Renal cortex interstitium (tissue), 15 donors: ENCODE results near the gene ERG28. TPM values are rescaled to one million over a fixed set of nuclear protein-coding genes. Genes with fewer than 3 reads are reported as not detected.
A peak's percentile ranks its signal among the peaks of the same experiment; 100 is the strongest.
"Not testable (repeated sequence)": the region's sequence is repeated elsewhere in the genome, so short reads cannot be mapped to it uniquely, and the experiment has no call there.

ENCODE experiments used
- DNase-seq, 11 donors: peaks; one replicate each; pipeline ENCODE4 v3.0.0-alpha.2; 2013; ENCODE audit warnings: low read depth in 9 of 11, low spot score in 4 of 11; ENCODE audit errors: extremely low read depth in 1 of 11
- long read RNA-seq, 16 experiments: transcript quantifications; one replicate each; lab custom pipeline, GENCODE V29; 2026
- polyA plus RNA-seq, 3 donors: library from polyadenylated mRNA; unstranded; fragments of 120-200 nt; gene quantifications; one replicate each; pipeline ENCODE4 v1.2.1, GENCODE V29; 2013; ENCODE audit not compliant: insufficient read length in 3 of 3

Gene ERG28, protein sequence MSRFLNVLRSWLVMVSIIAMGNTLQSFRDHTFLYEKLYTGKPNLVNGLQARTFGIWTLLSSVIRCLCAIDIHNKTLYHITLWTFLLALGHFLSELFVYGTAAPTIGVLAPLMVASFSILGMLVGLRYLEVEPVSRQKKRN
- 10 to 100 TPM; 33.0 to 36.8 (median 35.3) TPM for polyA plus RNA-seq
- long read RNA-seq, donor 1, transcript ERG28-201 (5 exons, 2,633 nt) = major isoform, 28 of 33 reads
- long read RNA-seq, donor 1, partial matches to known transcripts = 0 of 33 reads
- long read RNA-seq, donor 1, other reads (novel, unspliced or antisense) = 5 of 33 reads
- long read RNA-seq, donor 2, transcript ERG28-201 (5 exons, 2,633 nt) = major isoform, 33 of 33 reads
- long read RNA-seq, donor 2, partial matches to known transcripts = 0 of 33 reads
- long read RNA-seq, donor 2, other reads (novel, unspliced or antisense) = 0 of 33 reads
- long read RNA-seq, donor 3, transcript ERG28-201 (5 exons, 2,633 nt) = major isoform, 61 of 69 reads
- long read RNA-seq, donor 3, partial matches to known transcripts = 8 of 69 reads
- long read RNA-seq, donor 3, other reads (novel, unspliced or antisense) = 0 of 69 reads
- long read RNA-seq, donor 4, transcript ERG28-201 (5 exons, 2,633 nt) = major isoform, 51 of 57 reads
- long read RNA-seq, donor 4, partial matches to known transcripts = 6 of 57 reads
- long read RNA-seq, donor 4, other reads (novel, unspliced or antisense) = 0 of 57 reads
- long read RNA-seq, donor 5 = 0 reads
- long read RNA-seq, donor 6, transcript ERG28-201 (5 exons, 2,633 nt) = major isoform, 35 of 41 reads
- long read RNA-seq, donor 6, partial matches to known transcripts = 6 of 41 reads
- long read RNA-seq, donor 6, other reads (novel, unspliced or antisense) = 0 of 41 reads
- long read RNA-seq, donor 7, transcript ERG28-201 (5 exons, 2,633 nt) = major isoform, 48 of 56 reads
- long read RNA-seq, donor 7, partial matches to known transcripts = 8 of 56 reads
- long read RNA-seq, donor 7, other reads (novel, unspliced or antisense) = 0 of 56 reads
- long read RNA-seq, donor 8 = 0 reads
- long read RNA-seq, donor 9, transcript ERG28-201 (5 exons, 2,633 nt) = major isoform, 48 of 57 reads
- long read RNA-seq, donor 9, partial matches to known transcripts = 9 of 57 reads
- long read RNA-seq, donor 9, other reads (novel, unspliced or antisense) = 0 of 57 reads
- long read RNA-seq, donor 10, transcript ERG28-201 (5 exons, 2,633 nt) = major isoform, 44 of 53 reads
- long read RNA-seq, donor 10, partial matches to known transcripts = 9 of 53 reads
- long read RNA-seq, donor 10, other reads (novel, unspliced or antisense) = 0 of 53 reads
- long read RNA-seq, donor 11, transcript ERG28-201 (5 exons, 2,633 nt) = major isoform, 37 of 48 reads
- long read RNA-seq, donor 11, partial matches to known transcripts = 11 of 48 reads
- long read RNA-seq, donor 11, other reads (novel, unspliced or antisense) = 0 of 48 reads
- long read RNA-seq, donor 12, transcript ERG28-201 (5 exons, 2,633 nt) = major isoform, 25 of 25 reads
- long read RNA-seq, donor 12, partial matches to known transcripts = 0 of 25 reads
- long read RNA-seq, donor 12, other reads (novel, unspliced or antisense) = 0 of 25 reads
- long read RNA-seq, donor 13 = 0 reads
- long read RNA-seq, donor 14, transcript ERG28-201 (5 exons, 2,633 nt) = major isoform, 43 of 43 reads
- long read RNA-seq, donor 14, partial matches to known transcripts = 0 of 43 reads
- long read RNA-seq, donor 14, other reads (novel, unspliced or antisense) = 0 of 43 reads
- long read RNA-seq, donor 15, transcript ERG28-201 (5 exons, 2,633 nt) = major isoform, 21 of 21 reads
- long read RNA-seq, donor 15, partial matches to known transcripts = 0 of 21 reads
- long read RNA-seq, donor 15, other reads (novel, unspliced or antisense) = 0 of 21 reads
- long read RNA-seq, donor 16, transcript ERG28-201 (5 exons, 2,633 nt) = major isoform, 138 of 183 reads
- long read RNA-seq, donor 16, partial matches to known transcripts = 31 of 183 reads
- long read RNA-seq, donor 16, other reads (novel, unspliced or antisense) = 14 of 183 reads

DNA sequence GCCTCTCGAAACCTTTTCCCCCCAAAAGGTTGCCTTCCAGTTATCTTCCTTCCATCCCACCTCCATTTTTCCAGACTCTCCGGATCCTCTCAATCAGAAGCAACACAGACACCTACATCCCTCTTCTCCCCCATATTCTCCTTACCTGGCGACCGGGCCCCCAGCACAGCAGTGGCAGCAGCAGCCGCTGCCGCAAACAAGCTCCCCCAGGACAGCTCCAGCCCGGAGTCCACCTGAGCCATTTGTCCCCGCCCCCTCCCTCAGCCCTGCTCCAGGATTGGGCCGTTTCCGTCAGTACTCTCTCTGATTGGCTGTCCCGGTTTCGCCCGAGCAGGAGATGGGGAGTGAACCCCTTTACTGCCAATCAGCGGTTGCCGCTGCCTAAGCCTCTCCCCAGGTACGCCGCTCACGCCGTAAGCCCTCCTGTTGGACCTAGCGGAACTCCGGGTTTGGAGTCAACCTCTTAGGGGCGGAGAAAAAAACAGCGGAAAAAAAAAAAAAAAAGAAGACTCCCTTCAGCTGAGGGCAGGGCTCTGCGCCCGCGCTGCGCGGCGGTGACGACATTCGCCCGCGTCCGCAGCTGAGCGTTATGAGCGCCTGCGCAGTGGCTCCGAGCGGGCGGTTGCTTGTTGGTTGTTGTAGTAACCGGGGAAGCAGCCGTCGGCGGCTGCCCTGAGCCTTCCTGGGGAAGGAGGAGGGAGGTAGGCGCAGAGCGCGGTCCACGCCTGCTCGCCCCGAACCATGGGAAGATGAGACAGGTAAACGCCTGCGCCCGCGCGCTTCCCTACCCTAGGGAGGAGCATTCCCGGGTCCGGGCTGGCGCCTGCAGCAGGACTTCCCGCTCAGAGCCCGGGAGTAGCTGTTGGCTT is at the start of gene ERG28, which contains the start of gene TTLL5:
Gene ERG28 (minus strand): TSS at position 247 of the 869 bp plus-strand sequence. CDS start 3,374 bp downstream, outside the sequence.
Gene TTLL5 (plus strand): TSS at position 617 of the 869 bp plus-strand sequence. CDS start 1,904 bp downstream, outside the sequence.
- DNase-seq = peak; percentile 92 to 97 (median 95)

DNA sequence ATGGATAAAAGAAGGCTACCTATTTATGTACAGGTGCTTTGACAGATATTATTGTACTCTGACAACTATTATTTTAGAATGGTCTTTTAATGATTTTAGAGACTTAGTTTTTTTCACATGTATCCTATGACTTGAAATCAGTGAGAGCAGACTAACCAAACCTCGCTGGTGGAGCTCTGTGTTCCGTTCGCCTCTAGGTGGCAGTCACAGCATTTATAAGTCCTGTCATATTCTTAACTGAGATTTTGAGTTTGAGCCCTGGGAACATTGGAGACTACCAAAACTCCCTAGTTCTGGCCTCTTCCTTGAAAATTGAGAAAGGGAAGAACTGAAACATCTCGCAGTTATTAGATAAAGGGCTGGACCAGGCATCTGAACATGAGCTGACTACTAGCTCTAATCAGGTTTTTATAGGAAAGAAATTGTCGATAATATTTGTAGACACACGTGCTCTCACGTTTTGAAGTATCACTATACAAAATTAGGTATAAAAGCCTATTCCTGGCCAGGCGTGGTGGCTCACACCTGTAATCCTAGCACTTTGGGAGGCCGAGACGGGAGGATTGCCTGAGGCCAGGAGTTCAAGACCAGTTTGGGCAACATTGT is 48.6 kb upstream of the ERG28 start:
- peak; percentile 49 to 79 (median 69) for DNase-seq

DNA sequence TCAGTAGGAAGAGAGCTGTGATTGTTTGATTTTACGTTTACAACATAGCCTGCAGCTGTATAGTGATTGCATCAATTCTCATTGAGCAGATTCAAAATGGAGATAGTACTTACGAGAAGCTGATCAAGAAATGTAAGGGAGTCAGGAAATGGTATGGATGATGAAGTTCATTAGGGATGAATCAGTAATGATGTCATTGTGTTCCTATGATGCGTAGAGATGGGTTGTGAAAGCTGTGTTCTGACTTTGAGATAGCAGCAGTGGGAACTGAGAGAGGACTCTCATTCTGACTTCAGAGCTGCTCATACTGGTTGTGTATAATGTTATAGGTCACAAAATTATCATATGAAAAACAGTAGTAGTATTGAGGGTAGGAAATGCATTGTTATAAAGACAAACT is 44.3 kb upstream of the ERG28 start:
- DNase-seq = no peak

DNA sequence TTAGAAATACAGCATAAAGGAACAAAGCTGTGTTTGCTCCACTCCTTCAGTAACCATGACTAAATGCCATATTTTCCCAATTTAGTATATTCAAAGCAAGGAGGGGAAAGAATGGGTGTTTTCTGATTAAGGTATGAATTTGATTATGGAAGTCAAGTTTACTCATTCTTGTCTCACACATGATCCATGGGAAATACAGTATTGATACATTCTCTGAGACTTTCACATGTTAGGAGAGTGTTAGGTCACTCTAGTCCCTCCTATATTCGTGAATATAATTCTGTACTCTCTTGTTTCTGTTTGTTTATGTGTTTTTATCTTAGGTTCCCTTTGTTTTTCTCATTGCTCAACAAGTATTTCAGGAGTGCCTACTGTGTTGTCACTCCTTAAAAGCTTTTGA is 42.8 kb upstream of the ERG28 start:
- DNase-seq = no peak

DNA sequence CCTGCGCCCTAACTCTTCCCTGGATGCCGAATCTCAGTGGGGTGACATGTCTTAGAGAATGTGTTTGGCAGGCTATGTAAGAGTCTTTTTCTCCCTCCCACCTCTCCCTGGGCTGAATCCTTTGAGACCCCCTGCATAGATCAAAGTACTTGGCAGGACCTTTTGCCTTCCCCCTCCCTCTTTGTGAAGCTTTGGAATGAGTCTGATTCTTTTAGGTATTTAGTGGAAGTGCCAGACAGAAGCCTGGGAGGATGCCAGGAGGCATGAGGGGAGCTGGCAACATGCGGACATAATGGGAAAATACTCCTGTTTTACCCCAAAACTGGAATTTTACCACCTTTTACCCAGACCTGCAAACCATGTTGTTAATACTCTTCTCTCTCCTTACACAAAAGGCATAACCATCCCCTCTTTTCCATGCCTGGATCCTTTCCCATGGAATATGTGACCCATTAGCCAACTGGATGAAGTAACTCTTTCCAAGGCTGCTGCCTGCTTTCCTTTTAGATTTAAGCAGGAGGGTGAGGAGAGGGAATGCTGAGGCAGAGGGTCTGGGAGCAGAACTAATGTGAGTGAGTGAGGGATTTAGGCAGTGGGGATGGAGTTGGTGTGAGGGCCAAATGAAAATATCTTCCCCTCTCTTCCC is 42.1 kb upstream of the ERG28 start:
- DNase-seq = no peak

DNA sequence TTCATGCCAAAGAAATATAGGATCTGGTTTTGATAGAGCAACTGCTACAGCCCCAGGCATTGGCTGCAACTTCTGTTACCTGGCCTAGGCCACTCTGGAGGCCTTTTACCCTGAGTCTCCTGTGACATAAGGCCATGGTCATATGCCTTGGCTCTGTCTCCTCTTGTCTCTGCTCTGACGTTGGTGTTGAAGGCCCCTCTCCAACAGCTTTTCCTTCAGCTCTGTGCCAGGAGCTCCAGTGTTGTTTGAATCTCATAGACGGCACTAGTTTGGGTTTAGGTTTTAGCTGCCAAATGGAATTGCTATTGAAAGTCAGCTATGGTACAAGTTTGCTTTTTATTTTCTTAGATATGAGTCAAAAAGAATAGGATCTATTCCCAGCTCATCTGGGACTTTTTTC is 41.4 kb upstream of the ERG28 start:
- DNase-seq = no peak

DNA sequence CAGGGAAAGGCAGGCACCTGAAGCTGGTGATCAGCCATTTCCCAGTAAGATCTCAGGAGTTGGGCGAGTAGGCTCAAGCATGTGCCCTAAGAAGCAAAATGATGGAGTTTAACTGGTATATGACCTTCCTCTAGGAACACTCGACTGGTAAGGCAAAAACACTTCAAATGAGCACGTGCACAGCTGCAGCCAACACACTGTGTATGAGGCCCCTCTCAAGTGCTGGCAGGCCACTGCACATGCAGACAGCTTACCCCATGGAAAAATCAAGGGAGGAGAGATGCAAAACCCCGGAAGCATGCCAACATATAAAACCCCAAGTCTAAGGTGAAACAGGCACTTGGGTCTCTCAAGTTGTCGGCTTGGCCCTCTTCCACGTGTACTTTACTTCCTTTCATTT is 39.6 kb upstream of the ERG28 start:
- no peak for DNase-seq

DNA sequence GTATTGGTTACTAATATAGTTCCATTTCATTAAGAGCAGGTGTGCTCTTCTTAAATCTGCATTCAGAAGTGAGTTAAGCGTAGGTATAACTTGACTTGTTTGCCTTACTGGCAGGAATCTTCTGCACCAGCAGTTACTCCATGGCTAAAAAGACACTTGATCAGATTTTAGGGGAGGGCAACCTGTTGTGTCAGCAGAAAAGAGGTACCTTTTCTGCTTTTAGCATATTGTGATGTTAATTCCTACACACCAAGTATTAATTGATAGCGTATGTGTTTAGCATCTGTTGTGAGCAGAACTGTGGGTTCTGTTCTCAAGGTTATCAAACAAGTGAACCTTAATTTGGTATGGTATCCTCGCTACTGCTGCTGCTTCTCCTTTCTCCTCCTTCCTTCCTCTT is 38.7 kb upstream of the ERG28 start:
- no peak for DNase-seq

DNA sequence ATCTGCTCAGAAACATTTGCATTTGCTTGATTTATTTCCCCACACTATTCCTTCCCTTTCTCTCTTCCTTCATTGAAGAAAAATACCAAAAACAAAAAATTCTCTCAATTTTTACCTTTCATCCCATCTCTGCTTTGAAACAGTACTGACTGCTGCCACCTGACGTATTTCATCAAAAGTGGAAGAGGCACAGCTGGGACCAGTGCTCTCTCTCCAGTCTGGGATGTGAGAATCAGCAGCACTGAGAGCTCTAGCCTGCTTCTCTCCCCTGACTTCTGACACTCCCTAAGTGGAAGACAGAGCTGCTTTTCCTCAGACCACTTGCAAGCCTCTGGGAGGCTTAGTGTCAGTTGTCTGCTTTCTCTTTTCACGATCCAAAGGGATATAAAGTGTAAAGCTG is 37.2 kb upstream of the ERG28 start:
- no peak for DNase-seq

DNA sequence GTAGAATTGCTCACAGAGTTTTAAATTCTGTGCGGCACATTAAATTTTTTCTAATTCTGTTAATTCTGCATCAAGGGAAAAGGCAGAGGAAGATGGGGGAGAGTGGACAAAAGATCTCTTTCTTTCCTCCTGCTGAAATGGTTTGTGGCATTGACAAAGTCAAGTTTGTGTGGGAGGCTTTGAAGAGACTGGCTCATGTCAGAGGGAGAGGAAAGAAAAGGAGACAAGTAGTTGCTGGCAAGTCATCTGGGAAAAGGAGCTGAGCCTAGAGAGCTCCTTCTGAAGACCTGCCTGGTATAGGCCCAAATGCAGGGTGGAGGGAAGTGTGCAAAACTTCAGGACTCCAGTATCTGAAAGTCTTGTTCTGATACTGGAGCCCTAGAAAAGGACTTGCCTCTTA is 36.7 kb upstream of the ERG28 start:
- no peak for DNase-seq

DNA sequence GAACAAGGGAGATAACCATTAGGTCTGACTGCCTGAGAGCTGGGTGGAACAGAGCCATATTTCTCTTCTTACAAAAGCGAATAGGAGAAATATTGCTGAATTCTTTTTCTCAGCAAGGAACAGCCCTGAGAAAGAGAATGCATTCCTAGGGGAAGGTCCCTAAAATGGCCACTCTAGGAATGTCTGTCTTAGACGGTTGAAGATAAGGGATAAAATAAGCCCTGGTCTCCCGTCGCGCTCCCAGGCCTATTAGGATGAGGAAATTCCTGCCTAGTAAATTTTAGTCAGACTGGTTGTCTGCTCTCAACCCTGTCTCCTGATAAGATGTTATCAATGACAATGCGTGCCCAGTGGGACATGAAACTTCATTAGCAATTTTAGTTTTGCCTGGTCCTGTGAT is 34.3 kb upstream of the ERG28 start:
- not testable (repeated sequence) for DNase-seq

DNA sequence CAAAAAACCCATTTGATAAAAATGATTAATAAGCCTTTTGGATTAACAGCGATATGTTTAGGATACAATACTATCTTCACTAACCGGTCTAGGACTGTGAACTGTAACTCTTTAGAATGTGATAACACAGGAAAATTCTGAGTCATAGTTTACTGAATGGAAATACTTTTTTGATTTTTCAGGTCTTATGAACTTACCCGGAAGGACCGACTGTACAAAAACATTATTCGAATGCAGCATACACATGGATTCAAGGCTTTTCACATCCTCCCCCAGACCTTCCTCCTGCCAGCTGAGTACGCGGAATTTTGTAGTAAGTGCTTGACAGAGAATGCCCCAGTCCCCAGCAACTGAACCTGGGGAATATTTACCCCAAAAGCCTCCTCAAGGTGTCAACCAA is 29.3 kb upstream of the ERG28 start:
- DNase-seq = no peak

DNA sequence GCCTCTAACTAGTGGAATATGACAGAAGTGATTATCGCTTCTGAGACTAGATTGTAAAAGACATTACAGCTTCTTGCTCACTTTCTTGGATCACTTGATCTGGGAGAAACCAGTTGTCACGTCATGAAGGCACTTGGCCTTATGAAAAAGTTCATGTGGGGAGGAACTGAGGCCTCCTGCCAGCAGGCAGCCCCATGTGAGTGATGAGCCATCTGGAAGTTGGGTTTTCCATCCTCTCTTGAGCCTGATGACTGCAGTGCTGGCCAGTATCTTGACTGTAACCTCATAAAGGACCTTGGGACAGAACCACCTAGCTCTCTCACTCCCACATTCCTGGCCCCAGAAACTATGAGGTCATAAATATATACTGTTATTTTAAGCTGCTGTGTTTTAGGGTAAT is 28.3 kb upstream of the ERG28 start:
- peak in 1 of 11 donors; percentile 3 for DNase-seq

DNA sequence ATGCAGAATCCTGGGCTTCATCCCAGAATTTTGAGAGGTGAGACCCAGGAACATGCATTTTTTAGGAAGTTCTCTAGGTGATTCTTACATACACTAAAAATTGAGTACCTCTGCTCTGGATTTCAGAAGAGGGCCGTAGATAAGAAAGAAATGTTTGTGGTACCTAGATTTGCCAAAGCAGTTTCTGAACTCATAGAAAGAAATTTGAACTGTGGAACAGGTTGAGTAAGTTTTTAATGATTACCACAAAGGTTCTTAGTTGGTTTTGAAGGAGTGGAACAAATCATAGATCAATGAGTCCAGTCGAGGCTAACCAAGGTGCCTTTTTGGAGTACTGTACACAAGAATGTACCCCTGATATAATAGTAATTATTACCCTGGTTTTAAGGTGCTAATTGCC is 25.2 kb upstream of the ERG28 start:
- DNase-seq = peak in 1 of 11 donors; percentile 9

DNA sequence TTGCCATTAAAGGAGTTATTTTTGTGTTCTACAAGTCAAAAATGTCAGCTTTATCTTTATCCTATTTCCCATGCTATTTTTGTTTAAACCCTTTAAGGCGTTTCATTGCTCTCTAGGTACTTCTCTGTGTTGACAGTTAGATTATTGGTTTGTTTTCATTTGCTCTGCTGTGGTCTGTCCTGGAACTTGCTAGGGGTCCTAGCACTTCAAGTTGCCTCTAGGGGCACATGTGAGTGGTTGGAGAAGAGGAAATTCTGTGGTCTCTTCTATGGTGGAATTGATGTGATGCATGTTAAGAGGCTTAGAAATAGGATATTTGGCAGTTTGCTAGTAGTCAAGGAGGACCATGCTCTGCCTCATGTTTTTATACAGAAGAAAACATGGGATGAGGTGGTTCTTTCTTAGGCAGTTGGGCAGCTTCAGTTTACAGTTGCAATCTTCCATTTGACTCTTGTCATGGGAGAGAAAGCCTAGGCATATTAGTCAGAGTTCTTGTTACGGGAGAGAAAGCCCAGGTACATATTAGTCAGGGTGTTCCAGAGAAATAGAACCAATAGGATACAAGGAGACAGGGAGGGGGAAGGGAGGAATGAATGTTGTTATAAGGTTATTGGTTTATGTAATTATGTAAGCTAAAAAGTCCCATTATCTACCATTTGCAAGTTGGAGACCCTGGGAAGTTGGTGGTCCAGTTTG is 14.7 kb upstream of the ERG28 start:
- no peak for DNase-seq
